Endodermal cell (in vitro differentiated cells): ENCODE measurements around the gene FRMPD4. TPM values are rescaled to one million over a fixed set of nuclear protein-coding genes. Genes with fewer than 3 reads are reported as not detected.

ENCODE experiments used
- DNase-seq: peaks from one replicate; pipeline ENCODE4 v3.0.0-alpha.2; 2017
- H3K27ac ChIP-seq: 2 replicates; pipeline ENCODE4 v1.5.1; 2013; ENCODE audit warnings: mild to moderate bottlenecking, low read depth, low read length, moderate library complexity
- H3K27me3 ChIP-seq: 2 replicates; pipeline ENCODE4 v1.6.1; 2013; ENCODE audit warnings: mild to moderate bottlenecking, low read length, moderate library complexity; ENCODE audit not compliant: insufficient read depth, control insufficient read depth, poor library complexity, severe bottlenecking
- H3K36me3 ChIP-seq: 2 replicates; pipeline ENCODE4 v1.7.0; 2013; ENCODE audit warnings: mild to moderate bottlenecking, low read length, moderate library complexity; ENCODE audit not compliant: control insufficient read depth, insufficient read depth
- H3K4me1 ChIP-seq: one replicate; pipeline ENCODE4 v1.7.0; 2013; ENCODE audit warnings: low read length; ENCODE audit not compliant: control insufficient read depth, insufficient read depth
- H3K4me3 ChIP-seq: 2 replicates; pipeline ENCODE4 v1.5.1; 2013; ENCODE audit warnings: mild to moderate bottlenecking, low read length, moderate library complexity
- H3K9ac ChIP-seq: 2 replicates; pipeline ENCODE4 v1.6.1; 2013; ENCODE audit warnings: mild to moderate bottlenecking, low read length, moderate library complexity; ENCODE audit not compliant: poor library complexity, severe bottlenecking; ENCODE audit errors: extremely low read depth
- H3K9me3 ChIP-seq: 2 replicates; pipeline ENCODE4 v1.6.1; 2013; ENCODE audit warnings: mild to moderate bottlenecking, low read length, moderate library complexity; ENCODE audit not compliant: control insufficient read depth
- H3K27ac Mint-ChIP-seq: 2 replicates; pipeline ENCODE4 v1.8.0; 2020; ENCODE audit warnings: mixed read lengths
- H3K27me3 Mint-ChIP-seq: 2 replicates; pipeline ENCODE4 v1.8.0; 2021; ENCODE audit warnings: mild to moderate bottlenecking, mixed read lengths; ENCODE audit not compliant: insufficient read depth
- H3K36me3 Mint-ChIP-seq: 2 replicates; pipeline ENCODE4 v1.8.0; 2020; ENCODE audit warnings: low read depth, mixed read lengths
- H3K4me1 Mint-ChIP-seq: 2 replicates; pipeline ENCODE4 v1.8.0; 2020; ENCODE audit warnings: mixed read lengths
- H3K4me3 Mint-ChIP-seq: 2 replicates; pipeline ENCODE4 v1.8.0; 2020; ENCODE audit warnings: mild to moderate bottlenecking, moderate library complexity, mixed read lengths
- H3K9me3 Mint-ChIP-seq: 2 replicates; pipeline ENCODE4 v1.8.0; 2020; ENCODE audit warnings: mild to moderate bottlenecking, mixed read lengths
- CTCF ChIP-seq: fragments of 200-600 bp; sonication (generic); conservative IDR thresholded peaks from 2 replicates; pipeline ENCODE4 v1.5.0; 2021; ENCODE audit warnings: antibody characterized with exemption, mild to moderate bottlenecking
- WGBS, 2 experiments: methylation state at CpG; one replicate each; pipeline versions ENCODE4 v1.1.5 to v1.1.7; 2013; ENCODE audit warnings: missing lambda C conversion rate in 2 of 2, mixed read lengths in 1 of 2; ENCODE audit not compliant: insufficient coverage in 1 of 2, insufficient read length in 1 of 2; 5-methylcytosine and 5-hydroxymethylcytosine counted together
- total RNA-seq, 2 donors: library from RNA; stranded (reverse); fragmentation: NEBNext Ultra II Directional in 1 of 2; extraction: Animal tissue kit (Norgen Biotek cat#: 25700) in 1 of 2; gene quantifications; 2 replicates in 1 of 2; 3 replicates in 1 of 2; pipeline ENCODE4 v1.2.1, GENCODE V29; 2021

The FRMPD4 gene
- total RNA-seq, 2 donors from 2014 or later: 0.09 to 0.81 TPM

GRCh38 chrX:12564221-12564620 is 425.9 kb downstream of the FRMPD4 start:
- no peak overlapping the region for H3K9ac ChIP-seq
- Mint-ChIP-seq H3K9me3 (peaks cover 15% of the 10 kb centered on the region), H3K27me3 (no peaks in the 10 kb centered on the region), H3K4me1 (no peaks in the 10 kb centered on the region), H3K4me3 (no peak overlapping the region), H3K36me3 (no peaks in the 10 kb centered on the region), H3K27ac (no peak overlapping the region)
- no peak for TF ChIP-seq CTCF
- H3K4me1 ChIP-seq: no peaks in the 10 kb centered on the region
- no peak overlapping the region for H3K27ac ChIP-seq
- WGBS, 2 experiments: no CpG with 5 or more reads among the region's 2 CpGs
- no peaks in the 10 kb centered on the region for H3K36me3 ChIP-seq
- H3K4me3 ChIP-seq: no peak overlapping the region
- no peaks in the 10 kb centered on the region for H3K9me3 ChIP-seq
- no peaks in the 10 kb centered on the region for H3K27me3 ChIP-seq
- DNase-seq: no peak

- DNase-seq: no peak
- H3K27ac ChIP-seq: no peak overlapping the region
- no peaks in the 10 kb centered on the region for H3K4me1 ChIP-seq
- no peaks in the 10 kb centered on the region for H3K36me3 ChIP-seq
- no peaks in the 10 kb centered on the region for H3K27me3 Mint-ChIP-seq
- no peak overlapping the region for H3K4me3 ChIP-seq
- H3K4me3 Mint-ChIP-seq: no peak overlapping the region
- no peaks in the 10 kb centered on the region for H3K36me3 Mint-ChIP-seq
- peak; percentile 78 for TF ChIP-seq CTCF
- WGBS, 2 experiments: 92% methylated on average over 1 of the region's 2 CpGs; no CpG with 5 or more reads in 1 of the 2 experiments
- H3K9me3 Mint-ChIP-seq: peaks cover 9% of the 10 kb centered on the region
- H3K4me1 Mint-ChIP-seq: no peaks in the 10 kb centered on the region
- H3K9me3 ChIP-seq: no peaks in the 10 kb centered on the region
- no peak overlapping the region for H3K9ac ChIP-seq
- H3K27ac Mint-ChIP-seq: no peak overlapping the region
- H3K27me3 ChIP-seq: no peaks in the 10 kb centered on the region
Observed at GRCh38 chrX:12567857-12568256, 429.6 kb downstream of the FRMPD4 start.

DNA sequence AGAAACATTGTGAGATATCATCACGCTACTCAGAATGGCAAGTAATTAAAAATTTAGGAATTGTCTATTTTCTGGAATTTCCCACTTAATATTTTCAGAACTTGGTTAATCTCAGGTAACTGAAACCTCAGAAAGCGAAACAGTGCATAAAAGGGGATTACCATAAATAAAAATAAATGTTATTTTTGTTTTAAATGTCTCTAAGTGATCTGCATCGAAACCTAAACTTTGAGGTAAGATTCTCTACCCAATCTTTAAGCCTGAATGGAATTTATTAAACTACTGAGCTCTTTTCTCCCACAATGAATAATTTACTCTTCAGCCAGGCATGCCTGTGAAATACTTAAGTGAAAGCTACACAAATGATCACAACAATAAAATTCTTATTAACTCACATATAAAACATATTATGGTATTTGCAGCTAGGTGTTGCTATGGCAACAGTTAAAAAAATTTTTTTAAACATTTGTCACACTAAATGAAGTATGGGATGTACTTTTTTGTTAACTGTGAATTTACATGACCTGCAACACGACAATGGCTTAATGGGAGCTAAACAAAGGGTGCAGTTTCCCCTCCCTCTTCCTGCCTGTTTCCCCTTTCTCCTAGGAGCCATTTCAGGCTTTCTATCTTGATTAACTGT is 432.7 kb downstream of the FRMPD4 start:
- TF ChIP-seq CTCF: no peak
- Mint-ChIP-seq H3K9me3 (peaks cover 12% of the 10 kb centered on the region), H3K4me3 (no peak overlapping the region), H3K36me3 (no peaks in the 10 kb centered on the region), H3K4me1 (no peaks in the 10 kb centered on the region), H3K27me3 (no peaks in the 10 kb centered on the region), H3K27ac (no peak overlapping the region)
- whole genome bisulfite sequencing, 2 experiments: 63% methylated on average over 3 of the region's 4 CpGs; no CpG with 5 or more reads in 1 of the 2 experiments
- Histone ChIP-seq H3K36me3 (no peaks in the 10 kb centered on the region), H3K9me3 (no peaks in the 10 kb centered on the region), H3K27me3 (no peaks in the 10 kb centered on the region), H3K4me3 (no peak overlapping the region), H3K27ac (no peak overlapping the region), H3K9ac (no peak overlapping the region), H3K4me1 (no peaks in the 10 kb centered on the region)
- no peak for DNase-seq
